H1 (cell line): ENCODE measurements around the gene OPA3. TPM values are rescaled to one million over a fixed set of nuclear protein-coding genes. Genes with fewer than 3 reads are reported as not detected.

Experiments
- ATF2 ChIP-seq: IDR thresholded peaks from 2 replicates; pipeline ENCODE4 v1.6.1; 2012; ENCODE audit warnings: low read length, inconsistent platforms
- BACH1 ChIP-seq: IDR thresholded peaks from 2 replicates; pipeline ENCODE4 v1.6.1; 2012; ENCODE audit warnings: low read length, improper control_type of control experiment
- BCL11A ChIP-seq, 2 experiments: IDR thresholded peaks; one replicate each; pipeline ENCODE4 v1.6.1; 2011; ENCODE audit warnings: low read depth in 2 of 2, low read length in 2 of 2, mild to moderate bottlenecking in 2 of 2
- CEBPB ChIP-seq: IDR thresholded peaks from 2 replicates; pipeline ENCODE4 v1.6.1; 2012; ENCODE audit warnings: low read depth, low read length
- CHD1 ChIP-seq: IDR thresholded peaks from 2 replicates; pipeline ENCODE4 v1.6.1; 2012; ENCODE audit warnings: low read depth, low read length, improper control_type of control experiment
- CTBP2 ChIP-seq: IDR thresholded peaks from 2 replicates; pipeline ENCODE4 v1.7.0; 2011; ENCODE audit warnings: borderline replicate concordance, mild to moderate bottlenecking, moderate library complexity, mixed read lengths, low read length; ENCODE audit not compliant: insufficient read depth, insufficient read length
- EP300 ChIP-seq, 2 experiments: IDR thresholded peaks; 1 replicate in 1 of 2; 2 replicates in 1 of 2; pipeline ENCODE4 v1.6.1; 2011 to 2012; ENCODE audit warnings: low read depth in 2 of 2, low read length in 2 of 2, mild to moderate bottlenecking in 2 of 2, borderline replicate concordance in 1 of 2, inconsistent platforms in 1 of 2, moderate library complexity in 1 of 2
- EZH2 ChIP-seq: fragments of 200-600 bp; sonication (generic); IDR thresholded peaks from 2 replicates; pipeline ENCODE4 v1.7.1; 2012; ENCODE audit warnings: low read depth, mild to moderate bottlenecking, moderate library complexity, low read length, inconsistent platforms; ENCODE audit not compliant: severe bottlenecking
- FOSL1 ChIP-seq: IDR thresholded peaks from 2 replicates; pipeline ENCODE4 v1.6.1; 2011; ENCODE audit warnings: mild to moderate bottlenecking, low read depth, low read length, moderate library complexity; ENCODE audit not compliant: insufficient read depth
- JUN ChIP-seq: IDR thresholded peaks from 2 replicates; pipeline ENCODE4 v1.6.1; 2011; ENCODE audit warnings: low read depth, mild to moderate bottlenecking, improper control_type of control experiment, low read length
- JUND ChIP-seq: IDR thresholded peaks from 2 replicates; pipeline ENCODE4 v1.6.1; 2011; ENCODE audit warnings: mild to moderate bottlenecking, improper control_type of control experiment, low read length
- KDM1A ChIP-seq: fragments of 200-600, 300-600 bp; sonication (generic); IDR thresholded peaks from 2 replicates; pipeline ENCODE4 v1.7.1; 2016; ENCODE audit warnings: mild to moderate bottlenecking, low read length, borderline replicate concordance
- KDM4A ChIP-seq: IDR thresholded peaks from one replicate; pipeline ENCODE4 v1.7.1; 2012; ENCODE audit warnings: low read depth, mild to moderate bottlenecking, moderate library complexity, low read length, inconsistent platforms; ENCODE audit not compliant: severe bottlenecking
- KDM5A ChIP-seq: fragments of 200-600 bp; IDR thresholded peaks from 2 replicates; pipeline ENCODE4 v1.7.1; 2012; ENCODE audit warnings: mild to moderate bottlenecking, low read length, inconsistent platforms, mixed read lengths
- NRF1 ChIP-seq: IDR thresholded peaks from 2 replicates; pipeline ENCODE4 v1.6.1; 2011; ENCODE audit warnings: mild to moderate bottlenecking, low read depth, low read length, improper control_type of control experiment
- SIRT6 ChIP-seq: IDR thresholded peaks from one replicate; pipeline ENCODE4 v1.7.1; 2012; ENCODE audit warnings: low read length, inconsistent platforms
- SIX5 ChIP-seq: IDR thresholded peaks from 2 replicates; pipeline ENCODE4 v1.6.1; 2011; ENCODE audit warnings: mild to moderate bottlenecking, low read depth, low read length
- SP4 ChIP-seq: IDR thresholded peaks from 2 replicates; pipeline ENCODE4 v1.6.1; 2012; ENCODE audit warnings: low read length, inconsistent platforms
- TBP ChIP-seq: IDR thresholded peaks from 2 replicates; pipeline ENCODE4 v1.6.1; 2011; ENCODE audit warnings: low read depth, low read length, improper control_type of control experiment
- ZNF274 ChIP-seq: IDR thresholded peaks from 2 replicates; pipeline ENCODE4 v1.7.0; 2012; ENCODE audit warnings: low read length, borderline replicate concordance; ENCODE audit errors: extremely low read depth
- polyA plus RNA-seq, 7 experiments: library from polyadenylated mRNA; depleted of rRNA in 3 of 7; stranded (reverse) in 5 of 7; unstranded in 2 of 7; fragments of >200 nt in 5 of 7; fragments of 200-250 nt in 2 of 7; gene quantifications; 1 replicate in 5 of 7; 2 replicates in 1 of 7; 4 replicates in 1 of 7; pipeline versions ENCODE4 v1.2.1 to v1.2.3, GENCODE V29; 2011 to 2013; ENCODE audit warnings: missing spikeins in 2 of 7, mixed read lengths in 2 of 7
- total RNA-seq: library from RNA; stranded (reverse); fragmentation: NEBNext Ultra II Directional; extraction: Animal tissue kit (Norgen Biotek cat#: 25700); gene quantifications from 2 replicates; pipeline ENCODE4 v1.2.1, GENCODE V29; 2021
- TF ChIP-seq, protein P1 (sequence below): IDR thresholded peaks from 2 replicates; pipeline ENCODE4 v1.6.1; 2012; ENCODE audit warnings: inconsistent platforms

The OPA3 gene
- total and polyA plus RNA-seq, 2 of the 8 experiments (the other 6 are each of a cell fraction or from before 2014, with no cell fraction given) = 12.5 to 14.5 TPM

GRCh38 chr19:45478454-45479238 lies 106.0 kb downstream of the OPA3 start (continued):
- TF ChIP-seq EZH2 = no peak
- TF ChIP-seq CHD1 = no peak
- TF ChIP-seq JUN = no peak
- 0 out of 2 replicates have a peak, but pooled peaks have one; percentile 11 for TF ChIP-seq KDM5A
- no peak for TF ChIP-seq BACH1
- TF ChIP-seq BCL11A (IDR thresholded peaks at IDR 0.05; ENCODE audit: low read depth in 2 of 2, low read length in 2 of 2) = no peak
- TF ChIP-seq CEBPB = no peak
- TF ChIP-seq SP4 = peak; percentile 85; the same call in 1 of the 2 replicates
- TF ChIP-seq KDM1A = no peak
- peak; percentile 78; the same call in 1 of the 2 replicates for TF ChIP-seq ATF2
- TF ChIP-seq FOSL1 = no peak
- peak; percentile 36; the same call in 1 of the 2 replicates for TF ChIP-seq NRF1
- TF ChIP-seq CTBP2 = no peak
- no peak for TF ChIP-seq EP300 (IDR thresholded peaks at IDR 0.05; ENCODE audit: borderline replicate concordance in 1 of 2, low read depth in 2 of 2, low read length in 2 of 2)
- TF ChIP-seq KDM4A = peak; percentile 49
- TF ChIP-seq, protein P1, sequence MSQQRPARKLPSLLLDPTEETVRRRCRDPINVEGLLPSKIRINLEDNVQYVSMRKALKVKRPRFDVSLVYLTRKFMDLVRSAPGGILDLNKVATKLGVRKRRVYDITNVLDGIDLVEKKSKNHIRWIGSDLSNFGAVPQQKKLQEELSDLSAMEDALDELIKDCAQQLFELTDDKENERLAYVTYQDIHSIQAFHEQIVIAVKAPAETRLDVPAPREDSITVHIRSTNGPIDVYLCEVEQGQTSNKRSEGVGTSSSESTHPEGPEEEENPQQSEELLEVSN = no peak
- peak; percentile 100 for TF ChIP-seq TBP
- TF ChIP-seq JUND = peak; percentile 15; the same call in 1 of the 2 replicates
- no peak for TF ChIP-seq ZNF274
- no peak for TF ChIP-seq SIX5
- no peak for TF ChIP-seq SIRT6
